Amniotic stem cell (primary cell): ENCODE measurements around the gene TMEM239.
"Not testable (repeated sequence)": the region's sequence is repeated elsewhere in the genome, so short reads cannot be mapped to it uniquely, and the experiment has no call there.

Experiments
- DNase-seq: peaks from one replicate; lab custom pipeline; 2025; lab: John Stamatoyannopoulos, UW

Gene TMEM239

DNA sequence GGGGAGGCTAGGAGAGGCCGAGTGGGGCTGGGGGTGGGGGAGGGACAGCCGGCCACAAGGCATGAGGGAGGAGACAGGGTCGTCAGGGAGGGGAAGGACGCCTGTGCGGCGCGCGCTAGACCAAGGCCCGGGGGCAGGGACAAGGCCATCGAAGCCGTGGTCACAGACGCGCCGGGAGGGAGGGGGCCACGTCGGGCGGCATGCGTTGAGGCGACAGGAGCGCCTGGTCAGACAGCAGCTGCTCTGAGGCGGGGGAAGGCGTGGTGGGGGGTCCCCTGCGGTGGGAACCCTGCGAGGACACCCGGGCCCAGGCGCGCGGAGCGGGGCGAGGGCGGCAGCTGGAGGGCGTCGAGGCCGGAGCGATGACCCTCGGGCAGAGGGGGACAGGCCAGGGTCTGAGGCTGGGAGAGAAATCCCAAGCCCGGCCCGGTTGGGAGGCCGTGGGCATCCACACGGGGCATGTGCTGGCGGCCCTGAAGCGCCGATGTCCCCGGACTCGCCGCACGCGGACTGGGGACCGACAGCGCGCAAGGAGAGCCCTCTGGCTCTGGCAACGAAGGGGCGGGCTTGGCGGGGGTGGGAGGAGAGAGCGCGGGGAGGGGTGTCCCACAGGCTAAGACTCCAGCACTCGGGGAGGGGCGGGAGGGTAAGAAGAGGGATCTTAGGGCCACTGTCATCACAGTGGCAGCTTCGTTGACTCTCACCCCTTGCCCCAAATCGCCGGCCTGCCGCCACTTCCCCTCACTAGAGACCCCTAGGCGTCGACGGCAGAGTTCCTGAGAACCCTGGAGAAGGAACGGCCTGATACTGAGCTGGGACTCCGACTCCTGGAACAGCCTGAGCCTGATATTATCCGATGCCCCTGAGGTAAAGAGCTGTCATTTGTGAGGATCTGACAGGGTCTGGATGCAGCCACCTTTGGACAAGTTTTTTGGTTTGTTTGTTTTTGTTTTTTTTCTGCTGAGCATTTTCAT, 5.0 kb downstream of the TMEM239 start:
- no peak for DNase-seq

DNA sequence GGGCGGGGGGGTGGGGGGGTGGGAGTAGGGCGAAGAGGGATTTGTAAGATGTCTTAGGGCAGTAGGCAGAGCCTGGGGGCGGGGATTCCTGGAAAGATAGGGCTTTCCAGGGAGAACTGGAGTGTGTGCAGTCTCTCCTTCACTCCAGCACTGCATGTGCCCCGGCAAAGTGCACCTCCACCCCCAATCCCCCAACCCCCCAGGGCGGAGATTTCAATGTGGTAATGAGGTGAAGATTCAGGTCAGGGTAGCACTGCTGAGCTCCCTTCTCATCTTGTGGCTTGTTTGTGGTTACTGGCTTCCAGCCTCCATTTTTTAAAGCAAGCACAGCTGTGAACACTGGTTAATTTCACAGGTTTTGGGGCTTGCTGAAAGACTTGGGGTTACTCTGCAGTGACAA, 5.9 kb downstream of the TMEM239 start:
- no peak for DNase-seq

DNA sequence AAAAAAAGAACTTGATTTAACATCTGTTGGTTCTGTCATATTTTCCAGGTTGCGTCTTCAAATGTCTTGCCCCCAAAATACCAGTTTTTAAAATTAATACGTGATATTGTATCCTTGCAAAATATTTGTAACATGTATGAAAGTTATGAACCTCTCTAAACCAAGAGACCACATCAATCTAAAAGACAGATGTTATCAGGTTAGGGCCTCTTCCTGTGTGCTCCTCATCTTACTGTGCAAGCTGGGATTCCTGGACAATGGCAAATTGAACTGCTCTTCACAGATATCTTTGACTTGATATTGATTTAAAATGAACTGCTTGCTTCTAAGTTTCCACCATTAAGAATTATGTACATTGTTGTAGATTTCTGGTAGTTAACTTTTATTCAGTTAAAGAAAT, 9.6 kb downstream of the TMEM239 start:
- no peak for DNase-seq

DNA sequence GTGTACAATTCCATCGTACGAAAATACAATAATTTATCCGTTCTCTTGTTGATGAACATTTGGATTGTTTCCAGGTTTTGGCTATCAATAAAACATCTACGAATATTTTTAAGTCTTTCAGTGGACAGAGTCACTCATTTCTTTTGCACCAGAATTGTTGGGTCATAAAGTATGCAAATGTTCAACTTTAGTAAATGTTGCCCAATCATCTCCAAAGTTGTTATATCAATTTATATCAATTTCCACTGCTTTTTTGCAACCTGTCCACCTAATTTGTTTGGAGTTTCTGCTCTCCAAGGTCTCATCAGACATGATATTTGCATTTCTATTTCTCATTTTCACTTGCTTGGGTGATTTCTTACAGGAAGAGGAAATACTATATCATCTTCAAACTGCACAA, 10.5 kb downstream of the TMEM239 start:
- no peak for DNase-seq

DNA sequence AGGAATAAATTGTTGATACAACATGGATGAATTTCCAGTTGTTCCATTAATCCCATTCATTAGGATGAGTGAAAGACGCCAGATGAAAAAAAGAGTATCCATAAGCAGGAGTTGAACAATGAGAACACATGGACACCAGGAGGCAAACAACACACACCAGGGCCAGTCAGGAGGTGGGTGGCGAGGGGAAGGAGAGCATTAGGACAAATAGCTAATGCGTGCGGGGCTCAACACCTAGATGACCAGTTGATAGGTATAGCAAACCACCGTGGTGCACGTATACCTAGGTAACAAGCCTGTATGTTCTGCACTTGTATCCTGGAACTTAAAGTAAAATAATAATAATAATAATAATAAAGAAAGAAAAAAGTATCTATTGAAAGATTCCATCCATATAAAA, 13.2 kb downstream of the TMEM239 start:
- no peak for DNase-seq

DNA sequence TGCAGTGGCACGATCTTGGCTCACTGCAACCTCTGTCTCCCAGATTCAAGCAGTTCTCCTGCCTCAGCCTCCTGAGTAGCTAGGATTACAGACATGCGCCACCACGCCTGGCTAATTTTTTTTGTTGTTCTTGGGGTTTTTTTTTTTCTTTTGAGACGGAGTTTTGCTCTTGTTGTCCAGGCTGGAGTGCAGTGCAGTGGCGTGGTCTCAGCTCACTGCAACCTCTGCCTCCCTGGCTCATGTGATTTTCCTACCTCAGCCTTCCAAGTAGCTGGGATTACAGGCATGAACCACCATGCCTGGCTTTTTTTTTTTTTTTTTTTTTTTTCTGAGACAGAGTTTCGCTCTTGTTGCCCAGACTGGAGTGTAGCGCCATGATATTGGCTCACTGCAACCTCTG, 15.0 kb downstream of the TMEM239 start:
- DNase-seq, result not testable (repeated sequence)

DNA sequence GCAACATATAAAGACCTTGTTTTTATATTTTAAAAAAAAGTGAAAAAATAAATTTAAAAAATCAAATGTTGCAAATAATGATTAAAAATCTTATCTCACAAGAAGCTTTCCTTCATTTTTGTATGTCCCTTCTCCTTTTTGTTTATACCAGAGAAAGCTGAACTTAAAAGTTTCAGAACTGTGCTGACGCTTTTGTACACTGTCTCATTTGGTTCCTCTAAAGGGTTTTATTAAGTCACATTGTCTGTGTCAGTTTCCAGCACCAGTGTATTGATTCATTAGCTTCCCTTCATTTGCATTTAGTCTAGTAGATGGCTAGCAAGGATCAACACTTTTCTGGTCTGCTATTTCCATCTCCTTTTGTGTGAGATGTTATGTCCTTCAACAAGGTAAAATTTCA, 17.6 kb downstream of the TMEM239 start:
- no peak for DNase-seq

DNA sequence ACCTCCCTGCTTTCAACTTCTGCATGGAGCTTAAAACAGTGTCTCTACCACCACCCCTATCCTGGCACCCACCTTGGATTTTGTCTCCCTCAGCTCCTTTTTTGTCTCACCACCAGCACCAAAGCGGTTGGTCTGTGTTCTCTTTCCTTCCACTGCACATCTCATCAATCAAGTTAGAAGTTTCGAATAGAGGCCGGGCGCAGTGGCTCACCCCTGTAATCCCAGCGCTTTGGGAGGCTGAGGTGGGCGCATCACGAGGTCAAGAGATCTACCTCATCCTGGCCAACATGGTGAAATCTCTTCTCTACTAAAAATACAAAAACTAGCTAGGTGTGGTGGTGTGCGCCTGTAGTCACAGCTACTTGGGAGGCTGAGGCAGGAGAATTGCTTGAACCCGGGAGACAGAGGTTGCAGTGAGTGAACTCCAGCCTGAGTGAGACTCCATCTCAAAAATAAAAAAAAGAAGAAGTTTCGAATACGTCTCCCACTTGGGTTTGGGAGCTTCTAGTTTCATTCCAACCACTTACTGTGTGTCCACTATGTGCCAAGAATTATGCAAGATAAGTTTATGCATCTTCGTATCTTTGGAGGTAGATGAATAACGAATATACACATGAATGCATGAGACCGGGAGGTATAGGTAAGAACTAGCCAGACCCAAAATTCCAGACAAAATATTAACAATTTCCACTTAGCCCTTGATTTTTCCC, 18.4 kb downstream of the TMEM239 start:
- no peak for DNase-seq

DNA sequence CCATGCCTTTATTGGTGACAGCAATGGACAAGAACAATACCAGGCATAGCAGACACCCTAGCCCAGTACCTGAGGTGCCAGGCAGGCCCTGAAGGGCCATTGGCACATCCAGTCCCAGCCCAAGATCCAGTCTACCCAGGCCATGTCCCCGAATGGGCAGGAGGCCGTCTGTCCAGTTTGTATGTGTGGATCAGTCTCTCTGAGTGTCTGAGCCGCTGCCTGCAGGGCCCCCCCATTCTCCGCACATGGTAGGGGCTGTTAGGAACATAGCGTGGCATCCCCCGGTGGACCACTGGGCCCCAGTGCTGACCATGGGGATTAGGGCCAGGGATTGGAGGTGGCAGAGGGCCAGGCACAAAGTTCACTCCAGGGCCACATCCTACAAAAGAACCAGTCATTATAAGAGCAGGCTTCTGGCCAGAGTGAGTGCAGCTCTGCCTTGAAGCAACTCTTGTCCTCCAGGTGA, 19.2 kb downstream of the TMEM239 start:
- DNase-seq, result no peak

DNA sequence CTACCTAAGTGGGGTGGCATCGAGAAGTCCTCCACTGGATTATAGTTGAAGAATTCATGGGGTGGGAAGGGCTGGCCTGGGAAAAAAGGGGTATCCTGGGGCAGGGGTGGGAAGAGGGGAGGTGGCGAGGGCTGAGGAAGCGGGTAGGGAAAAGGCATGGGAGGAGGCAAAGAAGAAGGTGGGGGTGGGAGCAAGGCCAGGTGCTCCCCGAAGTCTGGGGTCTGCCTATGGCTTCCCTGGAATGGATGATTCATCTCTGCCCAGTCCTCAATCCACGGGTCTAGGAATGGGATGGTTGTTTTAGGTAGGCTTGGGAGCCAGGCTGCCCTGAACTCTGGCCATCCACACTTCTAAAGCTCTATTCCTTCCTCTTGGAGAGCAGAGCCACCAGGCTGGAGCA, 19.9 kb downstream of the TMEM239 start:
- DNase-seq, result no peak

DNA sequence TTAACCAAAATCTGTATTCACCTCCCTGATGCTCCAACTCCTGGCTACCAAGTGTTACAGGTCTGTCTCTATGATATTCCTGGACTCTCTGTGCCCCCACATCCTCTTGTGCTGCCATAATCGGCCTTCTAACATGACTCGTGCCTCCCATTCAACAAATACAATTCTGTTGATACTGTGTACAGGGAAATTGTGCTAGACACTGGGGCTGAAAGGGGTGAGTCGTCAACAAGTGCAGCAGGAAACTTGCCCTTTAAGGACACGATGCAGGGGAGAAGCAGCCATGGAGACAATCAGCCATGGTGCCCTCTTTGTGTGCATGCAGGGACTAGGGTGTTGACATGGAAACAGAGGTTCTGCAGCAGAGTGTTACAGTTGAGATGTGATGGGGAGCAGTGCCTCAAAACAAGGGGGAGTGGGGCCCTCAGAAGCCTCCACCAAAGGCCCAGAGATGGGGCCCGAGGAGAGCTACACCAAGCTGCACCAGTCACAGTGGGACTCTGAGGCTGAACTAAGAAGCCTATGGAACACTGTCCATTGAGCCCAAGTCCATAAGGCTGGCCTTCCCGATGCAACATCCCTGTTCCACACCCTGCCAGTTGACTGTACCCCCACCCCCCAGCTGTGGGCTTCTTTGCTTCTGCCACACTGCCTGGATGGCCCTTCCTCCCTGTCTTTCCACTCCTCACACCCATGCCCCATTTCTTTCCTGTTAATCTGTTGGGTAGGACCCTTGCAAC, 21.2 kb downstream of the TMEM239 start:
- no peak for DNase-seq

DNA sequence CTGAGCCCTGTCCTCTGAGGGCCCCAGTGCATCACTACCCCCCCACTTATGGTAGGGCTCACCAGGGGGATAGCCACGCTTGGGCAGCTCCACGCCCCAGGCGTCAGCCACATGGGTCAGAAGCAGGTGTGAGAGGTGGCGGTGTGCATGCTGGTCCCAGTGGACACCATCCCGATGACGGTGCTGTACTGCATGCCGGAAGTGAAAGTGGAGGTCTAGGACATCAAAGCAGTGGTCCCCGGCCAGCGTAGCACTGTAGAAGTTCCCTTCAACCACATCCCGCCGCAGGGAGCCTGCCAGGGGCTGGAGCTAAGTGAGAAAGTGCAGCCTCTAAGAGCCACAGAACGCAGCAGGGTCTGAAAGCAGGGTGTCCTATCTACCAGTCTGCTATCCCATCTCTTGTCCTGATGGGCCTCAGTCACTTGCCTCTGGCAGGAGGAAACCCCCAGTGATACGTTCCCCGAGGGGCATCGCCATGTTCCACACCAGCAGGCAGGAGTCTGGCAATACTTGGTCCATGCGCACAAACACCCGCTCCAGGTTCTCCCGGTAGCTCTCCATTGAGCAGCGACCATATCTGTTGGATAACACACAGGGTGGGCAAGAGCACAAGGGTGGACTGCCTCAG, 22.1 kb downstream of the TMEM239 start:
- DNase-seq, result no peak

DNA sequence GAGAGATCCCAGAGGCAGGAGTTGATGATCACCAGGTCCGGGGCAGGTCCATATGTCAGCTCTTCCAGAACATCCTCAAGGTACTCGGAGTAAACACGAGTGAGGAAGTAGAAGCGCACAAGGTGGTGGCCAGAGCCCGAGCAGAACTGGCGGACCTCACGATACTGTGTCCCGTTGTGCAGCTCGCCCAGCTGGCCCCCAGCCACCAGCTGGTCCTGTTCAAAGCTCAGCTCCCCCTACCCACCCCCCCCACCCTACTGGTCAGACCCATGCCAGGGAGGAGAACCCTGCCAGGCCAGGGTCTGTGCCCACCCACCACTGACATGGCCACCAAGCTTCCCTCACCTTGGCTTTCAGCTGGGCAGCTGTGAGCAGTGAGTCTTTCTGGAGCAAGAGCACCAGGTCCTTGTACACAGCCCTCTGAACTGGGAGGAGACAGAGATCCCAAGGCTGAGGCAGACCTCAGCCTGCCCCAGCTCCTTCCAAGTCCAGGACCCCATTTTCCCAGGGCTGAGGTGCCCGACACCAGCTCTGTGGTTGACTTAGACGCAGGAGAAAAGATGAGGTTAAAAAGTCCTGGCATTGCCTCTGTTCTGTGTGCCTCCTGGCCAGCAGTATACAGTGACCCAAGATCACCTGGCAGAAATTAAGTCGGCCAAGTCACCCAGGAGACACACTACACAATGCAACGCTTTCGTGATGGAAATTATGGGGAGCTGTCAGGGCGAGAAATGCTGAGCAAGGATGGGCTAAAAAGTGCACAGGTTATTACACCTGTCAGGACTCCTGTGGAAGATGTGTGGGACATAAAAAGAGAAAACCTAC, 22.9 kb downstream of the TMEM239 start:
- DNase-seq, result no peak

DNA sequence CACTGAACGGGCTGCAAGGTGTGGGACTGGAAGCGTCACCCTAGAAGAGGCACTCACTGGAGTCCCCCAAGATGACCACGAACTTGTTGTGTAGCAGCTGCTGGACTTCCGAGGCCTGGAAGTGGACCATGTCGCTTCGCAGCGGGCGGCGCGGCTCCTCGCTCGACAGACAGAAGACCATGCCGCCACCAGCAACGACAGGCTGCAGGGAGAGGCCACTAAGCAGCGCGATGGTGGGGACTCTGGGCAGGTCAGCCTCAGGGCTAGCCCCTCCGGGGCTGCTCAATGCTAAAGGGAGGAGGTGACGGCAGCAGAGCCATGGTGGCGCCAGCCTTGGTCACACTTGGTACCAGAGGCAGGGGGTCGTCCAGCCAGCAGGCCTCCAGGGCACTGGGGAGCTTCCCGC, 23.6 kb downstream of the TMEM239 start:
- no peak for DNase-seq

DNA sequence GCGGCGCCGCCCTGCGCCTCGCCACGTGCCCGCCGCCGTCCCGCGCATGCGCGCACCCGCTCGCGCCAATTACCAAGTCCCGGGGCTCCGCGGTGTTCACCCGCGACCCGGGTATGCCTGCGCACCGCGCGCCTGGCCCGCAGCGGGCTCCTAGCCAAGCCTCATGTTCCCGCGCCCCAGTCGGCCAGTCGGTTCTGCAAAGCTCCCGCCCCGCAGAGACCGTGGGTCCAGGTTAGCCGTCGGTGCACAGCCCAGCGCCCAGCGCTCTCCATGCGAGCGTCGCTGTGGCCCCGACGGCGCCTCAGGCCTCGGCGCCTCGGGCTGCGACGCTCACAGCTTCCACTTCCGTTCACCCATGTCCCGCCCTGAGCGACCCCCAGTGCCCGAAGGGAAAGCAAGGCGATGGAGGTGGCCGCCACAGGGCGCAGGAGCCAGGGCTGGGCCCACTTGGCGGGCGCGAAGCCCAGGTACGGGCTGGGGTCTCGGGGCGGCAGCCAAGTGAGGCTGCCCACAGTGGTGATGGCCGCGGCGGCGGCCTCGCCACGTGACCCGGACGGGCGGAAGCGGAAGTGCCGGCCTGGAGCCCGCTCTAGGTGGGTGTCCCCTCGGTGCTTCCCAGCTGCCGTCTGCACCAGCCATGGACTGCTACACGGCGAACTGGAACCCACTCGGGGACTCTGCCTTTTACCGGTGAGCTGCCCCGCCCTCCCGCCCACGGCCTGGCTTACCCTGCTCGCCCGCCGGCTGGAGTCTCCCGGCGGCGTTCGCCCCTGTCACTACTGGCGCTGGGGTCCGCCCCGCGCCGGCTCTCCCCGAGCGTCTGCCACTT, 24.2 kb downstream of the TMEM239 start, which contains the start of the genes PCED1A and VPS16:
Gene PCED1A (minus strand): TSS at position 518 of the 829 bp plus-strand sequence. CDS start 743 bp downstream, outside the sequence.
Gene VPS16 (plus strand): TSS at position 608 of the 829 bp plus-strand sequence. CDS start 30 bp downstream, at position 638.
- peak; percentile 38 for DNase-seq

DNA sequence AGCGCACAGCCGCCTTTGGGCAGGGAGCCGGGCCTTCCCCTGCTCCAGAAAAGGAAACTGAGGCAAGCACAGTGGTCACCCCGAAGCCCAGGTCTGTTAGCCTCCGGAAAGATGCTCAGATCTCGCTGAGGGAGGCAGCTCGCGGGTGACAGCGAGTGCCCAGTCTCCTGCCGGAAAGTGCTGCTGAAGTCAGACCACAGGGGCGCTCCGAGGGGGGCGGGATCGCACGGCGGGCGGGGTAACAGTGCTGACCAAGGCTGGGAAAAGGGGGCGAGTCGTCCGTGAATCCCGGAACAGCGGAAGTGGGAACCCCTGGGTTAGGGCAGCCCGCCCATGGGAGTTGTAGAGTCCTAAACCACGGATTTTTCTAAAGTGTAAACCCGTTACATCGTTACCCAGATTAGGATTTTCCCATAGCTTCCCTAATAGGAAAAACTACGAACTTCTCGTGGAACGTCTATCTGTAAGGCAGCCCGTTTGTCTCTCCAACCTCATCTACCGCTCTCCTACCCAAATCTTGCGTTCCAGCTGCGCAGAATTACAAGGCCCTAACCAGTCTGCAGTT, 24.9 kb downstream of the TMEM239 start:
- peak; percentile 15 for DNase-seq

DNA sequence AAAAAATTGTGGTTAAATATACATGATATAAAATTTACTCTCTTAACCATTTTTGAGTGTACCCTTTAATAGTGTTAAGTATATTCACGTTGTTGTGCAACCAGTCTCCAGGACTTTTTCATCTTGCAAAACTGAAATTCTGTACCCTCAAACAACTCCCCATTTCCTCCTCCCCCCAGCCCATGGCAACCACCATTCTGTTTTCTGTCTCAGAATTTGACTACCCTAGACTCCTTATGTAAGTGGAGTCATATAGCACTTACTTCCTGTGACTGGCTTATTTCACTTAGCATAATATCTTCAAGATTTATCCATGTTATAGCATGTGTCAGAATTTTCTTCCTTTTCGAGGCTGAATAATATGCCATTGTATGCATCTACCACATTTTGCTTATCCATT, 29.4 kb downstream of the TMEM239 start:
- DNase-seq, result no peak

DNA sequence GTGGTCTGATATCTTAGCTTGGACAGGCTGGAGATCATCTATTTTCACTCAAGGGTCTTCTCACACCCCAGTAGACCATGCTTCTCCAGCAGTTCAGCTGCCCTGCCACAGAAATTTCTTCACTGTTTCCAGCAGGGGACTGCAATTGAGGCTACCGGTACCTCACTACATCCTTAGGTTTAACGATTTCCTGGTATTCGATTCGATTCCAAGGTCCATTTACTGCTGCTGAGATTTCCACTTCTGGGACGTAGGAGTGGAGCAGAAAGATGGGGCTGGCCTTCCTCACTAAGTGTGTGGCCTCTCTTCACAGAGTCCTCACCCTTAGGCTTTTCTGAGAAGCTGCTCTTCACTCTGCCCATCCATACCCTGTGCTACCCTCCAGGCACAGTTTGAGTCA, 30.5 kb downstream of the TMEM239 start:
- no peak for DNase-seq

DNA sequence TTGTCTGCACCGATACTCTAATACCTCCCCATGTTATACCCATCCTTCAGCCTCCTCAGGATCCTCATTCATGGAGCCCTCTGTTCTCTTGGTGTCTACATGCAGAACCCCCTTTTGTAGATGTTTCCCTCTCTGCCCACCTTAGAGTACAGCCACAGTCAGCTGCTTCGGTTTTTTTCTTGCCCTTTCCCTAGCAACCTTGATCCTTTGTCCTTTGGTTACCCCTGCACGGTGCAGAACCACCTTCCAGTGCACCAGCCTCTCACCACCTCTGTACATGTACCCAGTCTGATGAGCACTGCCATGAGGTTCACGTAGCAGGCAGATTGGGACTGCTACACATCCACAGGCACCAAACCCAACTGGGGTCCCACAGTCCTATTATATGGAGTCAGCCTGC, 31.6 kb downstream of the TMEM239 start:
- DNase-seq, result no peak

DNA sequence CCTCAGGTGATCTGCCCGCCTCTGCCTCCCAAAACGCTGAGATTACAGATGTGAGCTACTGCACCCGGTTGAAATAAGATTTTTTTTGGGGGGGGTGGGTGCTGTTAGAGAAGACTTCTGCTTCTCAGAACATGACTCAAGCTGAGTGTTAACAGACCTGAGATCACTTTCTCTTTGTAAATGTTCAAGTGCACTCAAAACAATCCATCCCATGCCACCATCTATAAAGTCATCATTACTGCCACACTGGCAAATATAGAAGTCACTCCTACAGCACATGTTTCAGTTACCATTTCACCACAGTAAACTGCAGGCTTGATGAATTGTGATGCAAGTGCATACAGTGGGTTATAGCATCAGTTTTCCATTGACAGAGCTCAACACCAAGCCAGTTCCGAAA, 33.4 kb downstream of the TMEM239 start:
- DNase-seq, result no peak
